Embryonic facial prominence (tissue), 1 donor: ENCODE measurements around the gene SPATA25.

ENCODE experiments used
- DNase-seq: peaks from one replicate; pipeline ENCODE4 v3.0.0-alpha.2; 2016; ENCODE audit errors: extremely low spot score

SPATA25 gene

GRCh38 chr20:45840700-45841198, 46.7 kb downstream of the SPATA25 start:
- DNase-seq: no peak

GRCh38 chr20:45836841-45837240, 50.6 kb downstream of the SPATA25 start:
- DNase-seq: no peak
